ENCODE results near the gene SRPK2. TPM values are rescaled to one million over a fixed set of nuclear protein-coding genes. Genes with fewer than 3 reads are reported as not detected.

SRPK2 gene
- total RNA-seq, 1 donor from 2014 or later, result 47.1 TPM

GRCh38 chr7:105250239-105250638 lies 138.5 kb downstream of the SRPK2 start:
- no peaks in the 10 kb centered on the region for H3K9me3 ChIP-seq
- peaks cover 24% of the 10 kb centered on the region for H3K4me1 ChIP-seq
- intact Hi-C loops (cut with DNase I), result no loop called here
- no peak overlapping the region for H3K4me3 ChIP-seq
- no peak for DNase-seq (ENCODE audit: extremely low spot score in 2 of 2)
- TF ChIP-seq, protein P1, sequence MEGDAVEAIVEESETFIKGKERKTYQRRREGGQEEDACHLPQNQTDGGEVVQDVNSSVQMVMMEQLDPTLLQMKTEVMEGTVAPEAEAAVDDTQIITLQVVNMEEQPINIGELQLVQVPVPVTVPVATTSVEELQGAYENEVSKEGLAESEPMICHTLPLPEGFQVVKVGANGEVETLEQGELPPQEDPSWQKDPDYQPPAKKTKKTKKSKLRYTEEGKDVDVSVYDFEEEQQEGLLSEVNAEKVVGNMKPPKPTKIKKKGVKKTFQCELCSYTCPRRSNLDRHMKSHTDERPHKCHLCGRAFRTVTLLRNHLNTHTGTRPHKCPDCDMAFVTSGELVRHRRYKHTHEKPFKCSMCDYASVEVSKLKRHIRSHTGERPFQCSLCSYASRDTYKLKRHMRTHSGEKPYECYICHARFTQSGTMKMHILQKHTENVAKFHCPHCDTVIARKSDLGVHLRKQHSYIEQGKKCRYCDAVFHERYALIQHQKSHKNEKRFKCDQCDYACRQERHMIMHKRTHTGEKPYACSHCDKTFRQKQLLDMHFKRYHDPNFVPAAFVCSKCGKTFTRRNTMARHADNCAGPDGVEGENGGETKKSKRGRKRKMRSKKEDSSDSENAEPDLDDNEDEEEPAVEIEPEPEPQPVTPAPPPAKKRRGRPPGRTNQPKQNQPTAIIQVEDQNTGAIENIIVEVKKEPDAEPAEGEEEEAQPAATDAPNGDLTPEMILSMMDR (IDR thresholded peaks at IDR 0.05), result no peak
- TF ChIP-seq POLR2AphosphoS5 (IDR thresholded peaks at IDR 0.05; ENCODE audit: insufficient read depth in 1 of 2, low read depth in 1 of 2) (no peak), POLR2A (IDR thresholded peaks at IDR 0.05) (no peak)
- H3K27me3 ChIP-seq, result no peaks in the 10 kb centered on the region
- H3K27ac ChIP-seq, result no peak overlapping the region
- no peaks in the 10 kb centered on the region for H3K36me3 ChIP-seq

- no peak overlapping the region for H3K4me3 ChIP-seq
- no peak for DNase-seq (ENCODE audit: extremely low spot score in 2 of 2)
- intact Hi-C loops (cut with DNase I), result no loop called here
- no peaks in the 10 kb centered on the region for H3K9me3 ChIP-seq
- H3K27ac ChIP-seq, result no peak overlapping the region
- no peaks in the 10 kb centered on the region for H3K27me3 ChIP-seq
- no peaks in the 10 kb centered on the region for H3K36me3 ChIP-seq
- TF ChIP-seq, protein P1 (IDR thresholded peaks at IDR 0.05), result no peak
- no peak for TF ChIP-seq POLR2AphosphoS5 (IDR thresholded peaks at IDR 0.05; ENCODE audit: insufficient read depth in 1 of 2, low read depth in 1 of 2)
- no peak for TF ChIP-seq POLR2A (IDR thresholded peaks at IDR 0.05)
- H3K4me1 ChIP-seq, result peaks cover 28% of the 10 kb centered on the region
Measured at GRCh38 chr7:105249216-105249615, 139.5 kb downstream of the SRPK2 start.

- H3K27me3 ChIP-seq, result no peaks in the 10 kb centered on the region
- peaks cover 26% of the 10 kb centered on the region for H3K4me1 ChIP-seq
- no peak for TF ChIP-seq POLR2A (IDR thresholded peaks at IDR 0.05)
- TF ChIP-seq, protein P1 (IDR thresholded peaks at IDR 0.05), result no peak
- no peaks in the 10 kb centered on the region for H3K9me3 ChIP-seq
- no peak overlapping the region for H3K27ac ChIP-seq
- H3K4me3 ChIP-seq, result no peak overlapping the region
- intact Hi-C loops (cut with DNase I), result no loop called here
- no peaks in the 10 kb centered on the region for H3K36me3 ChIP-seq
- no peak for DNase-seq (ENCODE audit: extremely low spot score in 2 of 2)
Measured at GRCh38 chr7:105246679-105247078, 142.0 kb downstream of the SRPK2 start.

- H3K9me3 ChIP-seq, result no peaks in the 10 kb centered on the region
- peaks cover 21% of the 10 kb centered on the region for H3K4me1 ChIP-seq
- no peak overlapping the region for H3K27ac ChIP-seq
- H3K36me3 ChIP-seq, result no peaks in the 10 kb centered on the region
- H3K27me3 ChIP-seq, result no peaks in the 10 kb centered on the region
- DNase-seq (ENCODE audit: extremely low spot score in 2 of 2), result no peak
- intact Hi-C loops (cut with DNase I), result no loop called here
- no peak overlapping the region for H3K4me3 ChIP-seq
- TF ChIP-seq POLR2A (IDR thresholded peaks at IDR 0.05), result no peak
- no peak for TF ChIP-seq POLR2AphosphoS5 (IDR thresholded peaks at IDR 0.05; ENCODE audit: insufficient read depth in 1 of 2, low read depth in 1 of 2)
- TF ChIP-seq, protein P1 (IDR thresholded peaks at IDR 0.05), result no peak
Measured at GRCh38 chr7:105246256-105246655, 142.5 kb downstream of the SRPK2 start.

- intact Hi-C loops (cut with DNase I), result no loop called here
- no peak for DNase-seq (ENCODE audit: extremely low spot score in 2 of 2)
- Histone ChIP-seq H3K27me3 (no peaks in the 10 kb centered on the region), H3K9me3 (no peaks in the 10 kb centered on the region), H3K4me1 (peaks cover 18% of the 10 kb centered on the region), H3K4me3 (no peak overlapping the region), H3K36me3 (no peaks in the 10 kb centered on the region), H3K27ac (no peak overlapping the region)
- no peak for TF ChIP-seq POLR2AphosphoS5 (IDR thresholded peaks at IDR 0.05; ENCODE audit: insufficient read depth in 1 of 2, low read depth in 1 of 2)
- TF ChIP-seq POLR2A (IDR thresholded peaks at IDR 0.05), result no peak
- TF ChIP-seq, protein P1 (IDR thresholded peaks at IDR 0.05), result no peak
Measured at GRCh38 chr7:105245398-105246114, 143.2 kb downstream of the SRPK2 start.
